Neural cell (in vitro differentiated cells): ENCODE measurements around the gene GUCY1A2. TPM values are rescaled to one million over a fixed set of nuclear protein-coding genes. Genes with fewer than 3 reads are reported as not detected.

ENCODE experiments used
- H2AFZ ChIP-seq: fragments of 200-600, 300-800 bp; sonication (generic), shearing (Covaris generic); 2 replicates; pipeline ENCODE4 v1.6.0; 2014; ENCODE audit warnings: low read depth, mild to moderate bottlenecking, antibody characterized with exemption, low read length, moderate library complexity
- H3F3A ChIP-seq: fragments of 200-600 bp; shearing (Covaris generic); 2 replicates; pipeline ENCODE4 v1.6.1; 2016; ENCODE audit warnings: mild to moderate bottlenecking, moderate library complexity, mixed read lengths, antibody characterized with exemption, low read length; ENCODE audit not compliant: insufficient read depth, poor library complexity, severe bottlenecking
- H3K27ac ChIP-seq: fragments of 200-600, 300-800 bp; sonication (generic), shearing (Covaris generic); 2 replicates; pipeline ENCODE4 v1.5.1; 2014; ENCODE audit warnings: mild to moderate bottlenecking, low read length, moderate library complexity
- H3K27me3 ChIP-seq: fragments of 300-800, 200-600 bp; sonication (generic), shearing (Covaris generic); 2 replicates; pipeline ENCODE4 v1.6.0; 2014; ENCODE audit warnings: mild to moderate bottlenecking, low read depth, low read length, moderate library complexity; ENCODE audit not compliant: insufficient read depth
- H3K36me3 ChIP-seq: fragments of 300-800, 200-600 bp; sonication (generic), shearing (Covaris generic); 2 replicates; pipeline ENCODE4 v1.5.1; 2014; ENCODE audit warnings: mild to moderate bottlenecking, antibody characterized with exemption, low read length, moderate library complexity; ENCODE audit not compliant: insufficient read depth
- H3K4me2 ChIP-seq: fragments of 300-800, 200-600 bp; sonication (generic), shearing (Covaris generic); 2 replicates; pipeline ENCODE4 v1.6.0; 2014; ENCODE audit warnings: mild to moderate bottlenecking, low read length
- H3K4me3 ChIP-seq: fragments of 300-800, 200-600 bp; sonication (generic), shearing (Covaris generic); 2 replicates; pipeline ENCODE4 v1.5.1; 2014; ENCODE audit warnings: mild to moderate bottlenecking, low read length, moderate library complexity
- H3K79me2 ChIP-seq: fragments of 200-600 bp; shearing (Covaris generic); replicated peaks from 2 replicates; pipeline ENCODE4 v1.6.0; 2014; ENCODE audit warnings: mild to moderate bottlenecking, low read length, moderate library complexity; ENCODE audit not compliant: insufficient read depth
- H3K9ac ChIP-seq: fragments of 300-800, 200-600 bp; sonication (generic), shearing (Covaris generic); 2 replicates; pipeline ENCODE4 v1.6.1; 2016; ENCODE audit warnings: mild to moderate bottlenecking, low read length, mixed read lengths
- H3K9me2 ChIP-seq: fragments of 200-600 bp; shearing (Covaris generic); 2 replicates; pipeline ENCODE4 v1.6.1; 2016; ENCODE audit warnings: mild to moderate bottlenecking, low read length, mixed read lengths; ENCODE audit not compliant: insufficient read depth
- H3K9me3 ChIP-seq: fragments of 200-600, 300-800 bp; sonication (generic), shearing (Covaris generic); 2 replicates; pipeline ENCODE4 v1.6.1; 2016; ENCODE audit warnings: mild to moderate bottlenecking, mixed run types, low read length, moderate library complexity, mixed read lengths
- H4K20me1 ChIP-seq: fragments of 200-600 bp; shearing (Covaris generic); 2 replicates; pipeline ENCODE4 v1.6.1; 2016; ENCODE audit warnings: mild to moderate bottlenecking, mixed run types; ENCODE audit not compliant: insufficient read depth
- EP300 ChIP-seq: fragments of 450-650 bp; conservative IDR thresholded peaks from 2 replicates; pipeline ENCODE4 v1.6.1; 2014; ENCODE audit warnings: antibody characterized with exemption, mild to moderate bottlenecking, moderate library complexity; ENCODE audit not compliant: poor library complexity, severe bottlenecking
- MXI1 ChIP-seq: fragments of 450-650 bp; conservative IDR thresholded peaks from 2 replicates; pipeline ENCODE4 v1.6.1; 2014; ENCODE audit warnings: antibody characterized with exemption, mild to moderate bottlenecking; ENCODE audit not compliant: poor library complexity, severe bottlenecking
- POLR2AphosphoS5 ChIP-seq: IDR thresholded peaks from 2 replicates; pipeline ENCODE4 v1.6.1; 2012
- RAD21 ChIP-seq: fragments of 450-650 bp; conservative IDR thresholded peaks from 2 replicates; pipeline ENCODE4 v1.6.1; 2014; ENCODE audit warnings: antibody characterized with exemption, mild to moderate bottlenecking, moderate library complexity
- SMC3 ChIP-seq: fragments of 450-650 bp; conservative IDR thresholded peaks from 2 replicates; pipeline ENCODE4 v1.6.1; 2014; ENCODE audit warnings: antibody characterized with exemption, mild to moderate bottlenecking, moderate library complexity; ENCODE audit not compliant: poor library complexity
- TAF1 ChIP-seq: IDR thresholded peaks from 2 replicates; pipeline ENCODE4 v1.6.1; 2012; ENCODE audit warnings: low read depth
- polyA plus RNA-seq: library from polyadenylated mRNA; depleted of rRNA; stranded (reverse); fragments of >200 nt; gene quantifications from 2 replicates; pipeline ENCODE4 v1.2.3, GENCODE V29; 2014
- TF ChIP-seq, protein P1 (sequence below): IDR thresholded peaks from 2 replicates; pipeline ENCODE4 v1.6.1; 2012; ENCODE audit warnings: borderline replicate concordance
- TF ChIP-seq, protein P2 (sequence below): fragments of 450-650 bp; IDR thresholded peaks from 2 replicates; pipeline ENCODE4 v1.5.1; 2014; ENCODE audit warnings: antibody characterized with exemption, mild to moderate bottlenecking, moderate library complexity; ENCODE audit not compliant: poor library complexity, severe bottlenecking

The GUCY1A2 gene
- polyA plus RNA-seq, 1 donor from 2014 or later: 5.1 TPM

DNA sequence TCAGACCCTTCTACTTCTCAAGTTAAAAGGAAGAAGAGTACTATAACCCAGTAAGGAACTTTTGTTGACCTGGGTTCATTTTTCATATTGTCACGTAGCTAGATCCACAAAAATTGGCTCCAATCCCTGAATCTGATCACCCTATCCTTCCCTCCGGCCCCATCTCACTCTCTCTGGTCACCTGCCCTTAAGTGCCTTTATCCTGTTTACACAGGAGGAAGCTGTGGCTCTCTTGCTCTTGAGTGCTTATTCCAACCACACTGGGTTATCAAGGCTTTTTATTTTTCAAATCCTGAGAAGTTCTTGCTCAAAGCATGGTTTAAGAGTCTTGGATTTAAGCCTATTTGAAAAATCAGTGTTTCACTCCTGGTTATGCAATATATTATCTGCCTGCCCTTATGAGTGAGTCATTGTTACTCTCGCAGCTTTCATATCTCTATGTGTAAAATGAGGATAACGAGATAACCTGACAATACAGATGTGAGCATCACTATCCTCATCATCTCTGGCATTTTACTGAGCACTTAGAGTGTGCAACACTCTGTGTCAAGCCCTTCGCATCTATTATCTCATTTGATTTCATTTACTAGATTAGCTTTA, 293.9 kb downstream of the GUCY1A2 start:
- no peak overlapping the region for H3K4me2 ChIP-seq
- no peaks in the 10 kb centered on the region for H3K79me2 ChIP-seq
- no peaks in the 10 kb centered on the region for H3F3A ChIP-seq
- no peaks in the 10 kb centered on the region for H3K36me3 ChIP-seq
- H3K4me3 ChIP-seq: no peak overlapping the region
- no peaks in the 10 kb centered on the region for H3K27me3 ChIP-seq
- H4K20me1 ChIP-seq: no peaks in the 10 kb centered on the region
- TF ChIP-seq, protein P1, sequence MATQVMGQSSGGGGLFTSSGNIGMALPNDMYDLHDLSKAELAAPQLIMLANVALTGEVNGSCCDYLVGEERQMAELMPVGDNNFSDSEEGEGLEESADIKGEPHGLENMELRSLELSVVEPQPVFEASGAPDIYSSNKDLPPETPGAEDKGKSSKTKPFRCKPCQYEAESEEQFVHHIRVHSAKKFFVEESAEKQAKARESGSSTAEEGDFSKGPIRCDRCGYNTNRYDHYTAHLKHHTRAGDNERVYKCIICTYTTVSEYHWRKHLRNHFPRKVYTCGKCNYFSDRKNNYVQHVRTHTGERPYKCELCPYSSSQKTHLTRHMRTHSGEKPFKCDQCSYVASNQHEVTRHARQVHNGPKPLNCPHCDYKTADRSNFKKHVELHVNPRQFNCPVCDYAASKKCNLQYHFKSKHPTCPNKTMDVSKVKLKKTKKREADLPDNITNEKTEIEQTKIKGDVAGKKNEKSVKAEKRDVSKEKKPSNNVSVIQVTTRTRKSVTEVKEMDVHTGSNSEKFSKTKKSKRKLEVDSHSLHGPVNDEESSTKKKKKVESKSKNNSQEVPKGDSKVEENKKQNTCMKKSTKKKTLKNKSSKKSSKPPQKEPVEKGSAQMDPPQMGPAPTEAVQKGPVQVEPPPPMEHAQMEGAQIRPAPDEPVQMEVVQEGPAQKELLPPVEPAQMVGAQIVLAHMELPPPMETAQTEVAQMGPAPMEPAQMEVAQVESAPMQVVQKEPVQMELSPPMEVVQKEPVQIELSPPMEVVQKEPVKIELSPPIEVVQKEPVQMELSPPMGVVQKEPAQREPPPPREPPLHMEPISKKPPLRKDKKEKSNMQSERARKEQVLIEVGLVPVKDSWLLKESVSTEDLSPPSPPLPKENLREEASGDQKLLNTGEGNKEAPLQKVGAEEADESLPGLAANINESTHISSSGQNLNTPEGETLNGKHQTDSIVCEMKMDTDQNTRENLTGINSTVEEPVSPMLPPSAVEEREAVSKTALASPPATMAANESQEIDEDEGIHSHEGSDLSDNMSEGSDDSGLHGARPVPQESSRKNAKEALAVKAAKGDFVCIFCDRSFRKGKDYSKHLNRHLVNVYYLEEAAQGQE: no peak
- TF ChIP-seq RAD21 (no peak), MXI1 (no peak), POLR2AphosphoS5 (no peak), TAF1 (no peak), SMC3 (no peak)
- TF ChIP-seq, protein P2, sequence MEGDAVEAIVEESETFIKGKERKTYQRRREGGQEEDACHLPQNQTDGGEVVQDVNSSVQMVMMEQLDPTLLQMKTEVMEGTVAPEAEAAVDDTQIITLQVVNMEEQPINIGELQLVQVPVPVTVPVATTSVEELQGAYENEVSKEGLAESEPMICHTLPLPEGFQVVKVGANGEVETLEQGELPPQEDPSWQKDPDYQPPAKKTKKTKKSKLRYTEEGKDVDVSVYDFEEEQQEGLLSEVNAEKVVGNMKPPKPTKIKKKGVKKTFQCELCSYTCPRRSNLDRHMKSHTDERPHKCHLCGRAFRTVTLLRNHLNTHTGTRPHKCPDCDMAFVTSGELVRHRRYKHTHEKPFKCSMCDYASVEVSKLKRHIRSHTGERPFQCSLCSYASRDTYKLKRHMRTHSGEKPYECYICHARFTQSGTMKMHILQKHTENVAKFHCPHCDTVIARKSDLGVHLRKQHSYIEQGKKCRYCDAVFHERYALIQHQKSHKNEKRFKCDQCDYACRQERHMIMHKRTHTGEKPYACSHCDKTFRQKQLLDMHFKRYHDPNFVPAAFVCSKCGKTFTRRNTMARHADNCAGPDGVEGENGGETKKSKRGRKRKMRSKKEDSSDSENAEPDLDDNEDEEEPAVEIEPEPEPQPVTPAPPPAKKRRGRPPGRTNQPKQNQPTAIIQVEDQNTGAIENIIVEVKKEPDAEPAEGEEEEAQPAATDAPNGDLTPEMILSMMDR: no peak
- no peak overlapping the region for H2AFZ ChIP-seq
- no peak overlapping the region for H3K9ac ChIP-seq
- no peaks in the 10 kb centered on the region for H3K9me2 ChIP-seq
- no peaks in the 10 kb centered on the region for H3K9me3 ChIP-seq
- H3K27ac ChIP-seq: no peak overlapping the region

DNA sequence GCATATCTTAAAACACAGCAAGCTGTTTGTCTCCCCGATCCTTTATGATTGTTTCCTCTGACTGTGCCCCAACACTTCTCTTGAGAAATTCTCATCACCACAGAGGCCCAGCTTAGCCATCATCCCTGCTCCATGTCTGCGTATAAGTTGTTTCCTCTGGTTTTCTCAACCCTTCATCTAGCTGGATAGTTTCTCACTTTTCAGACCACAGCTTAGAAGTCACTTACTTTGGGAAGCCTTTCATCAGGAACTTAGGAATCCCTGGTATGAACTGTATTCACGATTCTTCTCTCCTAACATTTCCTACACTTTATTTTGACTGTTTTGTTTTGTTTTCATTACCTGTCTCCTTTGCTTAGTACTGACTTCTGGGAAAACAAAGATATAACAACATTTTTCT, 295.2 kb downstream of the GUCY1A2 start:
- Histone ChIP-seq H3K9me3 (no peaks in the 10 kb centered on the region), H3F3A (no peaks in the 10 kb centered on the region), H2AFZ (no peak overlapping the region), H3K9ac (no peak overlapping the region), H3K79me2 (no peaks in the 10 kb centered on the region), H3K4me3 (no peak overlapping the region), H3K9me2 (no peaks in the 10 kb centered on the region), H3K36me3 (no peaks in the 10 kb centered on the region), H3K4me2 (no peak overlapping the region), H4K20me1 (no peaks in the 10 kb centered on the region), H3K27ac (no peak overlapping the region), H3K27me3 (no peaks in the 10 kb centered on the region)
- TF ChIP-seq RAD21 (no peak), SMC3 (no peak), POLR2AphosphoS5 (no peak), EP300 (no peak)
- TF ChIP-seq, protein P2: no peak
